ENCODE data around the gene SNX33.

DNA sequence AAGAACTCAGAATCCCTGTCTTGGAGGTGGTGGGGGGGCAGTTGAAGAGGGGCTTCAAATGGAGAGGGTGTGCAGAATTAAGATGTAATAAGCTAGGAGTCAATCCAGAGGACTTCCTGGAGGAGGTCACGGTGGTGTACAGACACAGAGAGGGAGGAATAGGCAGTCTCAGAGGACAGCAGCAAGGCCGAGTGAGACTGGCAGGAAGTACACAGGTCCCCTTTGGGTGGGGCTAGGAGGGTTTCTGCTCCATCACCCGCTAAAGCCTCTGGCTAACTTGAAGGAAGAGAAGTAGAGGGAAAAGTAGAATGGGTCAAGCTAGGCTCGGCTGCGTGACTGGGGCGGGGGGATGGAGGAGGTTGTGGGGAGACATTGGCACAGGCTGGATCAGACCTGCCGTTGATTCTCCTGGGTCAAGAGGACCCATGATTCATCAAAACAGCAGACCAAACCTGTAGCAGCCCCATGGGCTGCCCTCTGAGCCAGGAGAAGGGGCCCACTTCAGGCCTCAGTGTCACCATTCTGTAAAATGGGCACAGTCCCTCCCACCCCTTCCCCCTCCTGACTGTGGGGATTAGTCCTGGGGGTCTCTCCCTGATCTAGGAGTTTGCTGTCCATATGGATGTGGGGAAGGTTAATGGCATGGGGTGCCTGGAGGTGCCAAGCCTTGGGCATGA lies 48.1 kb downstream of the SNX33 start:
- TF ChIP-seq, protein P1, sequence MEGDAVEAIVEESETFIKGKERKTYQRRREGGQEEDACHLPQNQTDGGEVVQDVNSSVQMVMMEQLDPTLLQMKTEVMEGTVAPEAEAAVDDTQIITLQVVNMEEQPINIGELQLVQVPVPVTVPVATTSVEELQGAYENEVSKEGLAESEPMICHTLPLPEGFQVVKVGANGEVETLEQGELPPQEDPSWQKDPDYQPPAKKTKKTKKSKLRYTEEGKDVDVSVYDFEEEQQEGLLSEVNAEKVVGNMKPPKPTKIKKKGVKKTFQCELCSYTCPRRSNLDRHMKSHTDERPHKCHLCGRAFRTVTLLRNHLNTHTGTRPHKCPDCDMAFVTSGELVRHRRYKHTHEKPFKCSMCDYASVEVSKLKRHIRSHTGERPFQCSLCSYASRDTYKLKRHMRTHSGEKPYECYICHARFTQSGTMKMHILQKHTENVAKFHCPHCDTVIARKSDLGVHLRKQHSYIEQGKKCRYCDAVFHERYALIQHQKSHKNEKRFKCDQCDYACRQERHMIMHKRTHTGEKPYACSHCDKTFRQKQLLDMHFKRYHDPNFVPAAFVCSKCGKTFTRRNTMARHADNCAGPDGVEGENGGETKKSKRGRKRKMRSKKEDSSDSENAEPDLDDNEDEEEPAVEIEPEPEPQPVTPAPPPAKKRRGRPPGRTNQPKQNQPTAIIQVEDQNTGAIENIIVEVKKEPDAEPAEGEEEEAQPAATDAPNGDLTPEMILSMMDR (IDR thresholded peaks at IDR 0.05) = no peak
- TF ChIP-seq EP300 (IDR thresholded peaks at IDR 0.05) = no peak
- no peak for TF ChIP-seq POLR2AphosphoS5 (IDR thresholded peaks at IDR 0.05)
- TF ChIP-seq POLR2A (IDR thresholded peaks at IDR 0.05; ENCODE audit: low read depth) = no peak
